Measurements from ENCODE around the gene MIA.
"Not testable (repeated sequence)": the region's sequence is repeated elsewhere in the genome, so short reads cannot be mapped to it uniquely, and the experiment has no call there.

DNA sequence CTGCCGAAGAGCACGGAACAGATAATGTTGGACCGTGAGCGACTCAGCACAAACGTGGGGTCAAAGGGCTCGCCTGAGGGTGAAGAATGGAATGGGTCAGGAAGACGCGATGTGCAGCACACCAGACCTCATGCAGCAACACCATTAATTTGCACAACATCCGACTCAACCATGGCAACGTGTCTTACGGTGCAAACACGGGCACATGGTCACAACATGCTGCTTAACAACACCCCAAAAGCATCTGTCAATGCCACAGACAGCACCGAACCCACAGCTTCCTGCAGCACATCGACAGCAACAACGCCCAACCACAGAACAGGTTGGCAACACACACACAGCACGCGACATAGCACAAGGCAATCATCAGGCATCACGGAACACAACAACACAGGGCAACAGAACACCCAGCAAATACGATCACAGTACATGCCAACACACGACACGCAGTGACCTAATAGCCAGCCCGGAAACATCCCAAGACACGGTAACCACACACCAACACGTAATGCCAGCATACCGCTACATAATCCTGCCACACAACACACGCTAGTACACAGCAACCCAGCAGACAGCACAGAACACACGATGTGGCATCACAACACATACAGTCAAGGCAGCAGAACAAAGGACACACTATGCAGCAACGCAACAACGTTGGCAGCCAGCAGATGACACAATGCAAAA lies 51.5 kb downstream of the MIA start:
- TF ChIP-seq, protein P1, sequence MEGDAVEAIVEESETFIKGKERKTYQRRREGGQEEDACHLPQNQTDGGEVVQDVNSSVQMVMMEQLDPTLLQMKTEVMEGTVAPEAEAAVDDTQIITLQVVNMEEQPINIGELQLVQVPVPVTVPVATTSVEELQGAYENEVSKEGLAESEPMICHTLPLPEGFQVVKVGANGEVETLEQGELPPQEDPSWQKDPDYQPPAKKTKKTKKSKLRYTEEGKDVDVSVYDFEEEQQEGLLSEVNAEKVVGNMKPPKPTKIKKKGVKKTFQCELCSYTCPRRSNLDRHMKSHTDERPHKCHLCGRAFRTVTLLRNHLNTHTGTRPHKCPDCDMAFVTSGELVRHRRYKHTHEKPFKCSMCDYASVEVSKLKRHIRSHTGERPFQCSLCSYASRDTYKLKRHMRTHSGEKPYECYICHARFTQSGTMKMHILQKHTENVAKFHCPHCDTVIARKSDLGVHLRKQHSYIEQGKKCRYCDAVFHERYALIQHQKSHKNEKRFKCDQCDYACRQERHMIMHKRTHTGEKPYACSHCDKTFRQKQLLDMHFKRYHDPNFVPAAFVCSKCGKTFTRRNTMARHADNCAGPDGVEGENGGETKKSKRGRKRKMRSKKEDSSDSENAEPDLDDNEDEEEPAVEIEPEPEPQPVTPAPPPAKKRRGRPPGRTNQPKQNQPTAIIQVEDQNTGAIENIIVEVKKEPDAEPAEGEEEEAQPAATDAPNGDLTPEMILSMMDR (IDR thresholded peaks at IDR 0.05): not testable (repeated sequence)
- TF ChIP-seq EZH2phosphoT487, EZH2 (IDR thresholded peaks at IDR 0.05): not testable (repeated sequence)

Data from neural progenitor cell (in vitro differentiated cells).